Skeletal muscle tissue (tissue), 4 donors: ENCODE results near the gene DUSP22. TPM values are rescaled to one million over a fixed set of nuclear protein-coding genes. Genes with fewer than 3 reads are reported as not detected.

ENCODE experiments used
- H3K27ac ChIP-seq: one replicate; pipeline ENCODE4 v1.7.0; 2013; ENCODE audit warnings: mild to moderate bottlenecking, low read depth, low read length, inconsistent platforms
- H3K27me3 ChIP-seq, 3 donors: one replicate each; pipeline ENCODE4 v1.7.0; 2013; ENCODE audit warnings: low read length in 3 of 3; ENCODE audit not compliant: control insufficient read depth in 3 of 3, insufficient read depth in 3 of 3
- H3K36me3 ChIP-seq, 3 donors: one replicate each; pipeline ENCODE4 v1.7.0; 2013; ENCODE audit warnings: low read length in 3 of 3; ENCODE audit not compliant: control insufficient read depth in 3 of 3, insufficient read depth in 3 of 3
- H3K4me1 ChIP-seq, 3 donors: one replicate each; pipeline ENCODE4 v1.7.0; 2013; ENCODE audit warnings: low read length in 3 of 3, mild to moderate bottlenecking in 3 of 3; ENCODE audit not compliant: control insufficient read depth in 3 of 3, insufficient read depth in 3 of 3
- H3K4me3 ChIP-seq, 3 donors: one replicate each; pipeline ENCODE4 v1.7.0; 2013; ENCODE audit warnings: low read length in 3 of 3
- H3K9ac ChIP-seq, 3 donors: one replicate each; pipeline ENCODE4 v1.7.0; 2013; ENCODE audit warnings: low read length in 3 of 3, mild to moderate bottlenecking in 3 of 3, moderate library complexity in 2 of 3, low read depth in 1 of 3
- H3K9me3 ChIP-seq, 3 donors: one replicate each; pipeline ENCODE4 v1.7.0; 2013; ENCODE audit warnings: low read length in 3 of 3; ENCODE audit not compliant: control insufficient read depth in 3 of 3
- total RNA-seq: library from RNA; depleted of rRNA; stranded (reverse); fragments of >200 nt; gene quantifications from one replicate; pipeline ENCODE4 v1.2.3, GENCODE V29; 2014
- donor health status: Osteomylitis.

The DUSP22 gene
- total RNA-seq, 1 donor from 2014 or later = 17.7 TPM

DNA sequence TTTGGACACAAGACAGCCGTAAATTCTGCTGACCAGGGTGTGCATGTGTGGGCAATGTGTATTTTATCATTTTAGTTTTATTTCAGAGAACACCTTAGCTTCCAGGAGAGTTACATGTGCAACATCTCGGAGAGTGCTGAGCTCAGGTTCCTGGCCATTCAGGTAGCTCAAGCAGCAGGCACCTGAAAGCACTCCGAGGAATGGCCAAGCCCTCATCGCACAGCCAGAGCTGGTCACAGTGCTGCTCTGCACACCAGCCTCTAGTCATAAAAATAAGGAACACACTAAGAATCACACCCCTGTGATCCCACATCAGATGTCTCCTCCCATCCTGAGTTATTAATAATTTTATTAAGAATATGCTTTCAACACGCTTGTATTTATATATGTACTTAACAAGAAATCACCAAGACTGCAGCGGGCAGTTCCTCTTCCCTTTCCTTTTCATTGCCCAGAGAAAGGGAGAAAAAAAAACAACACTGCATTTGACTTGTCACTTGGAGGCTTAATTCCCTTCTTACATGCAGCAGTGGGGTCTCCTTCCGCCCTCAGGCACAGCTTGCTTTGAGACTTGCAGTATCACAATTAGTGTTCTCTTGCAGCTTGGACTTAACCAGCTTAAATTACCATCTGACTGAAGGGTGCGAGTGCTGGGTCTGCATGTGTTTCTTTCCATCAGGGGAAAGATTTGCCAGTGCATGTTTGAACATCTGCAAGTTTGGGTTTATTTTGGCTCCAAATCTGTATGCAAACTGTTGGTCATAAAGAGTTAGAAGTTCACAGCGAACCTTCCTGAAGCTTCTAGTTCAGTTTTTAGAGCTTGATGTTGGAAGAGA, 63.3 kb downstream of the DUSP22 start:
- Histone ChIP-seq H3K27ac (no peak overlapping the region), H3K9ac (no peak overlapping the region), H3K4me1 (no peaks in the 10 kb centered on the region), H3K27me3 (peaks cover 0 to 3% (median 0%) of the 10 kb centered on the region in 3 donors), H3K4me3 (no peak overlapping the region), H3K9me3 (no peaks in the 10 kb centered on the region), H3K36me3 (peaks cover 0 to 11% (median 3%) of the 10 kb centered on the region in 3 donors)

DNA sequence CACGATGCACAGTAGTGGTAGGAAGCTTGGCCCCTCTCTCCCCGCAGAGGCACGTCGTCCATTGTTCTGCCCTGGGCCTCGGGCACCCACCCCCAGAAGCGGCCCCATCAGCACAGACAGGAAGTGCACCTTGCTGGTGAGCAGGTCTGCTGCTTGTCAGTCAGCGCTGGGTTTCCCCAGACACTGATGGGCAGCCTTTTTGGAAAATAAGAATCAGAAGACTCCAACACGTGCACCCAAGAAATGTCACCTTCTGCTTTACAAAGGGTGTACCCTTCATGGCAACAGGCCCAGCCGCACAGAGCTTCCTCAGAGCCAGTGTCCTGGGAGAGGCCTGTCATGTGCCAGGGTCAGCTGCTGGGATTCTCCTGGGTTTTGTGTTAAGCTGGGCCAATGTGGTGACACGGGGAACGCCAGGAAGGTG, 64.6 kb downstream of the DUSP22 start:
- Histone ChIP-seq H3K9me3 (no peaks in the 10 kb centered on the region), H3K36me3 (peaks cover 0 to 6% (median 2%) of the 10 kb centered on the region in 3 donors), H3K4me3 (no peak overlapping the region), H3K27ac (no peak overlapping the region), H3K27me3 (peaks cover 0 to 3% (median 0%) of the 10 kb centered on the region in 3 donors), H3K9ac (no peak overlapping the region), H3K4me1 (no peaks in the 10 kb centered on the region)

DNA sequence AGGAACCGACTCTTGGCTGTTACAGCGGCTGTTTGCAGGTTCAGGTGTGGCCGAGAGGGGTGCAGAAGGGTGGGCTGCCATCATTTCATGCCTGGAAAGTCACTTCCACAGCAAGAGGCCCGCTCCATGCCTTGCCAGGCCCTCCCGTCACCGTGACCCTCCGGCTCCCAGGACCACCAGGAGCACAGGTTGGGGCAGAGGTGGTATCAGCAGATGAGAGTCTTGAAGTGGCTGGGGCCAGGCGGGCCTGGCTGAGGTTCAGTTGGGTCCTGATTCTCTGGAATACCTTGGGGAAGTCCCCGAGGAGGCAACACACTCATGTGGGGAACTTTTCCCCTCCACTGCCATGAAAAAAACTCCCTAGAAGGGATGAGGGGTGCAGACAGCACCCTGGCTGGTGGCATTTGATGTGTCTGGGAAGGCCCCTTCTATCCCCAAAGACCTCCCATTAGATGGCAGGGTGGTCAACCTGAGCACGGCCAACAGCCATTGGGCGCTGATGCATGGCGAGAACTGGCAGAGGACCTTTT, 65.0 kb downstream of the DUSP22 start:
- no peak overlapping the region for H3K27ac ChIP-seq
- no peak overlapping the region for H3K4me3 ChIP-seq
- no peaks in the 10 kb centered on the region for H3K9me3 ChIP-seq
- no peak overlapping the region for H3K9ac ChIP-seq
- H3K27me3 ChIP-seq = peaks cover 0 to 3% (median 0%) of the 10 kb centered on the region in 3 donors
- H3K4me1 ChIP-seq = no peaks in the 10 kb centered on the region
- peaks cover 0 to 2% (median 0%) of the 10 kb centered on the region in 3 donors for H3K36me3 ChIP-seq

DNA sequence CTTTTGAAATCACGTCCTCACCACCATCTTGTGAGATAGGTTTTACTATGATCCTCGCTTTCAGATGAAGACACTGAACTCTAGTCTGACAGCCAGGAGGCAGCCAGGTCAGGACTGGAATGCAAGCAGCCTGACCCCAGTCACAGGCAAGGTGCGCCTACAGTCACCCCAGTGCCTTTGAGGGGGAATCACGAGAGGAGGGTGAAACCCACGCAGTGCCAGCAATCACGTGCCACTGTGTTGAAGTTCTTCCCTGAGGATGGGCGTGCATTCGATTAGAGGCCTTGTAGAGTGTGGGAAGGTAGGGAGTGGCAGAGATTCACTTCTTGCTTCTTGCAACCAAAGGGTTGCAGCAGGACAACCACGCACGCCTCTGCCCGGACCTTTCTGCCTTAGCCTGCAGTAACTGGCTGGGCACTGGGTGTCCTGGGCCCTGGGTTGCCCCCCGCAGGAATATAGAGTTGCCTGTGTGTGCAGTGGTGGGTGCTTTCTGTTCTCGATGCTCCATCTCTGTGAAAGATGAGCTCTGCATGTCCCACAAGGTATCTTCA, 65.6 kb downstream of the DUSP22 start:
- peaks cover 0 to 3% (median 0%) of the 10 kb centered on the region in 3 donors for H3K27me3 ChIP-seq
- peaks cover 0 to 4% (median 0%) of the 10 kb centered on the region in 3 donors for H3K9me3 ChIP-seq
- peaks cover 0 to 2% (median 0%) of the 10 kb centered on the region in 3 donors for H3K36me3 ChIP-seq
- H3K9ac ChIP-seq = no peak overlapping the region
- no peaks in the 10 kb centered on the region for H3K4me1 ChIP-seq
- no peak overlapping the region for H3K4me3 ChIP-seq
- no peak overlapping the region for H3K27ac ChIP-seq

DNA sequence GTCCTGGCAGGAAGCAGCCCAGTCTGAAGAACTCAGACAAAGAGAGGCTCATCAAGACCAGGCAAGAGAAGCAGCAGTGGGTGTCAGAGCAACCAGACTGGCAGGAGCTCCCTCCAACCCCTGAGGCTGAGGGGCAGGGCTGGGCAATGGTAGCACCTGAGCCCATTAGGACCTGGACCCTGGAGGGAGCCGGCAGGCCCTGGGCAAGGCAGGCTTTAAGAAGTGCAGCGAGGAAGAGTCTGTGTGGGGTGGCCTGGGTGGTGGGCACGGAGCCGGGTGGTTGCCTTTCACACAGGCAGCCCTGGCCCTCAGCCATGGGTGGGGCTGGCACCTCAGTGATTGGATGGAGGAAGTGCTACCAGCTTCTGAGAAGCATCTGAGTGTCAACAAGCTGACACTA, 66.1 kb downstream of the DUSP22 start:
- H3K36me3 ChIP-seq = peaks cover 0 to 2% (median 0%) of the 10 kb centered on the region in 3 donors
- no peak overlapping the region for H3K27ac ChIP-seq
- peaks cover 0 to 4% (median 0%) of the 10 kb centered on the region in 3 donors for H3K9me3 ChIP-seq
- no peaks in the 10 kb centered on the region for H3K4me1 ChIP-seq
- H3K9ac ChIP-seq = no peak overlapping the region
- H3K27me3 ChIP-seq = peaks cover 0 to 3% (median 0%) of the 10 kb centered on the region in 3 donors
- no peak overlapping the region for H3K4me3 ChIP-seq

DNA sequence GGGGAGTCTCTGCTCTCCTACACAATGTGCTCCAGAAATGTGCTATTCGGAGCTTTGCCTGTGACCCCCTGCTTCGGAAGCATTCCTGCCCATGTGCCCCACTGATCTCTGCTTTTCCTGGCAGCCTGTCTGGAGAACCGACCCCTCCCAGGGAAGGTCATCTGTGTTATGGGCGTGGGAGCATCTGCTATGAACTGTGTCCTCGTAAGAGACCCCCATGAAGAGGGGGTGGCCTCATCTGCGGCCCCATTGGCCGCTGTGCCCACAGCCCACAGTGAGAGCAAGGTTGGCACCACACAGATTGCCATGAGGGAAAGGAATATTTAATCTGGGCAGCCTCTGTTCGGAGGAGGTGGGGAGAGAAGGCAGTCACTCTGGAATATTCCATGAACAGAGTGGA, 66.6 kb downstream of the DUSP22 start:
- Histone ChIP-seq H3K4me1 (no peaks in the 10 kb centered on the region), H3K9me3 (peaks cover 0 to 4% (median 0%) of the 10 kb centered on the region in 3 donors), H3K4me3 (no peak overlapping the region), H3K27me3 (peaks cover 0 to 3% (median 0%) of the 10 kb centered on the region in 3 donors), H3K36me3 (peaks cover 0 to 2% (median 0%) of the 10 kb centered on the region in 3 donors), H3K27ac (no peak overlapping the region), H3K9ac (no peak overlapping the region)

DNA sequence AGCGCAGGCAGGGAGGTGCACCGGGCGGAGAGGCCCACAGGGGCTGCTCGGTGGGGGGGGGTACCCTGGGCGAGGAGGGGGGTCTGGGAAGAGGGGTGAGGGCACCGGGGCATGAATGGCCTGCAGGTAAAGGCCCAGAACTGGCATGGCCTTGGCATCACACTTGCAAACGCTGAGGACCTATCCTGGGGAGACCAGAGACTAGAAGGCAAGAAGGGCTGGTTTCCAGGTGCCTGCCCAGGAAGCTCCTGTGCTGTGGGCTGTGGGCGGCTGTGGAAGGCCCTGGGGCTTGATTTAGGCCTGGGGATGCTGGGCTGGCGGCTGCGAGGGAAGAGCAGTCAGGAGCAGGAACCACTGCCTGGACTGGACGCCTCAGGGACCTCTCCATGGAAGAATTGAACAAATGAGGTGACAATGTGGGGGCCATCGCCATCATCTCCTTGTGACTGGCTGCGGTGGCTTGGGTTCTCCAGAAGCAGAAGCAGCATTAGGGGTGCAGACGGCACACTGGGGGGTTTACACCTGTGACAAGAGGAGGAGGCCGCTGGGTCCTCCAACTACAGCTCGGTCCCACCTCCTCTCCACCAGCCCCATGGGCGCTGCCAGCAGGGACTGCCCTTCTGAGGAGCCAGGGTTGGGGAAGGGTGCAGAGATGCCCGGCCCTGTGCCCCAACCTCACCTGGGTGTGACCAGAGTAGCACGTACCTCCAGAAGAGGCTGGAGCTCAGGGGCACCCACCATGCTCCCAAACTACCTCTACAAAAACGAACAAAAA, 67.2 kb downstream of the DUSP22 start:
- peaks cover 0 to 4% (median 0%) of the 10 kb centered on the region in 3 donors for H3K9me3 ChIP-seq
- H3K36me3 ChIP-seq = peaks cover 0 to 2% (median 0%) of the 10 kb centered on the region in 3 donors
- H3K9ac ChIP-seq = no peak overlapping the region
- no peak overlapping the region for H3K4me3 ChIP-seq
- peaks cover 0 to 7% (median 0%) of the 10 kb centered on the region in 3 donors for H3K27me3 ChIP-seq
- H3K27ac ChIP-seq = no peak overlapping the region
- H3K4me1 ChIP-seq = no peaks in the 10 kb centered on the region

DNA sequence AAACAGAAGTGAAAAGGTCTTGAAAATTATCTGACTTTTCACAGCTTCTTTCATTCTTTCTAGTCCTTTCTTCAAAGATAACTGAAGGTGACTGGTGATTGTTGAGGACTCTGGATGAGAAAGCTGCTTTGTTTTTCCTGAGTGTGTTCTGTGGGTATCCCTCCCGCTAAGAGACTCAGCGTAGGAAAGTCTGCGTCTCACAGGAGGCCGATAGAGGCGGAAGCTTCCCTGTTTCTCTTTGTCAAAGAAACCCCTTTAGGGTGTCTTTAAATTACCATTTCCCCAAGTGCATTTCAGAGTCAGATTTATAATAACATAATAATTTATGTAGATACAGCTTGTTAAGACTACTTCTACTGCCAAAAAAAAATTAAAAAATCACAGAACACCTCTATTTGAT, 68.1 kb downstream of the DUSP22 start:
- Histone ChIP-seq H3K27ac (no peak overlapping the region), H3K36me3 (peaks cover 0 to 2% (median 0%) of the 10 kb centered on the region in 3 donors), H3K9me3 (peaks cover 0 to 4% (median 0%) of the 10 kb centered on the region in 3 donors), H3K27me3 (peaks cover 0 to 9% (median 0%) of the 10 kb centered on the region in 3 donors), H3K9ac (no peak overlapping the region), H3K4me3 (no peak overlapping the region), H3K4me1 (no peaks in the 10 kb centered on the region)

DNA sequence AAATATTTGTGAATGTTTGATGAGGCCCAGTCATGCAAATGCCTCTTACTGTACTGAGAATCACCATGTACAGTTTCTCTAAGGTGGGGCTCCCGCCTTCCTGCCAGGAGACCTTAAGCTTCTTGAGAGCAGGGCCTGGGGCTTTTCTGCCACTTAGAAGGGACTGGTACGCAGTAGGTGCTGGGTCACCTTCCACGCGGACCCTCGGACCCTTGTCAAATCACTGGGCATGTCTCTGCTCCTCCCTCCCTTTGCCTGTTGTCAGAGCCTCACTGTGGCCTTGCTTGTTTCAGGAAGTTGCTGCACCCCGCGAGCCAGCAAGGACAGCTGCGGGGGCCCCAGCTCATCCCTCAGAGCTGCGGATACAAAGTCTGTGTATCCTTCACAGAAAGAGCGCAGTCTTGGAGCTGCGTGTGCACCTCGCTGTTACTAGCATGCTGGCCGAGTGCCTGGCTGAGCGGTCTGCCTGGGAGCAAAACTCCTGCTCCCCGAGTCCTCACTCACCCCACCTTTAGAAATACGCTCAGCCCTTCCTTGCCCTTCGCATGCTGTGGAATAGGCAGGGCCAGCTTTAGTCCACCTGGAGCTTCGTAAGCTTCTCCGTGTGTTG, 68.6 kb downstream of the DUSP22 start:
- Histone ChIP-seq H3K4me1 (no peaks in the 10 kb centered on the region), H3K36me3 (peaks cover 0 to 2% (median 0%) of the 10 kb centered on the region in 3 donors), H3K27ac (no peak overlapping the region), H3K4me3 (no peak overlapping the region), H3K9me3 (peaks cover 0 to 4% (median 0%) of the 10 kb centered on the region in 3 donors), H3K27me3 (peaks cover 0 to 10% (median under 1%) of the 10 kb centered on the region in 3 donors), H3K9ac (no peak overlapping the region)
